Fibroblast of the aortic adventitia (primary cell): ENCODE measurements around the gene SEMA5B. TPM values are rescaled to one million over a fixed set of nuclear protein-coding genes. Genes with fewer than 3 reads are reported as not detected.

ENCODE experiments used
- DNase-seq: peaks from one replicate; pipeline ENCODE4 v3.0.0-alpha.2; 2010; ENCODE audit warnings: low read depth
- H3K4me3 ChIP-seq: 2 replicates; pipeline ENCODE4 v1.5.1; 2011; ENCODE audit warnings: low read depth, mild to moderate bottlenecking, control low read depth, low read length, moderate library complexity
- total RNA-seq: library from RNA; depleted of rRNA; stranded (reverse); fragments of >200 nt; gene quantifications from 2 replicates; pipeline ENCODE4 v1.2.3, GENCODE V29; 2012; ENCODE audit warnings: low replicate concordance
- TF ChIP-seq, protein P1 (sequence below): IDR thresholded peaks from 2 replicates; pipeline ENCODE4 v1.5.1; 2011; ENCODE audit warnings: mild to moderate bottlenecking, low read length, control low read depth, inconsistent platforms; ENCODE audit not compliant: insufficient read depth

Gene SEMA5B
- total RNA-seq, 1 donor: 0.18 TPM

DNA sequence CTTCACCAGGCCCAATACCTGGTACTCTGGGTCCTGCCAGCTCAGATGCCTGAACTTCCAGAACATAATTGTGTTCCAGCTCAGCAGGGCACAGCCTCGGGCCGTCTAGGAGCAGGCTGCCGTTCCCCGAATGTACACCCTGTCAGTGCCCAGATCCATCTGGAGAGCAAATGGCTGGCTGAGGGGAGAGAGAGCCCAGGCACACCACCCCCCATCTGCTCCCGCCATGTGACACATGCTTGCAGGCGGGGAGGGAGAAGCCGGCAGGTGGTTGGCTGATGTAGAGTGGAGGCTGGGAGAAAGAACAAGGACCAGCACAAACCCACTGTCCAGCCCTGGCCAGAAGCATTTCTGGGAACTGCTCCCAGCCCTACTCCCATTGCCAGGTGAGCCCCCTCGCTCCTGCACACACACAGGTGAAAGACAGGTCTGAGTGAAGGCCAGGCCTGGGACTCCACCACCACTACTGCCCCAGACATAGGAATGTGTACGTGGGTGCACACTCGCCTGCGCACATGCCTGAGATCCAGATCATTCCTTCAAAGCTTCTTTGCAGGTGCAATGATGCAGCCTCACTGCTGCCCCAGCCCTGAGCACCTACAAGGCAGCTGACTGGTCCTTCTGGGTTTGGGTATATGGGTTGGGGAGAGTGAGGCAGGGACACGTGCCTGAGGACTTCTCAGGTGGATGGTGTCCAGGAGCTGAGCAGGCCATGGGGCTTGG, 53.5 kb downstream of the SEMA5B start:
- H3K4me3 ChIP-seq: no peak overlapping the region
- no peak for DNase-seq
- TF ChIP-seq, protein P1, sequence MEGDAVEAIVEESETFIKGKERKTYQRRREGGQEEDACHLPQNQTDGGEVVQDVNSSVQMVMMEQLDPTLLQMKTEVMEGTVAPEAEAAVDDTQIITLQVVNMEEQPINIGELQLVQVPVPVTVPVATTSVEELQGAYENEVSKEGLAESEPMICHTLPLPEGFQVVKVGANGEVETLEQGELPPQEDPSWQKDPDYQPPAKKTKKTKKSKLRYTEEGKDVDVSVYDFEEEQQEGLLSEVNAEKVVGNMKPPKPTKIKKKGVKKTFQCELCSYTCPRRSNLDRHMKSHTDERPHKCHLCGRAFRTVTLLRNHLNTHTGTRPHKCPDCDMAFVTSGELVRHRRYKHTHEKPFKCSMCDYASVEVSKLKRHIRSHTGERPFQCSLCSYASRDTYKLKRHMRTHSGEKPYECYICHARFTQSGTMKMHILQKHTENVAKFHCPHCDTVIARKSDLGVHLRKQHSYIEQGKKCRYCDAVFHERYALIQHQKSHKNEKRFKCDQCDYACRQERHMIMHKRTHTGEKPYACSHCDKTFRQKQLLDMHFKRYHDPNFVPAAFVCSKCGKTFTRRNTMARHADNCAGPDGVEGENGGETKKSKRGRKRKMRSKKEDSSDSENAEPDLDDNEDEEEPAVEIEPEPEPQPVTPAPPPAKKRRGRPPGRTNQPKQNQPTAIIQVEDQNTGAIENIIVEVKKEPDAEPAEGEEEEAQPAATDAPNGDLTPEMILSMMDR: no peak

DNA sequence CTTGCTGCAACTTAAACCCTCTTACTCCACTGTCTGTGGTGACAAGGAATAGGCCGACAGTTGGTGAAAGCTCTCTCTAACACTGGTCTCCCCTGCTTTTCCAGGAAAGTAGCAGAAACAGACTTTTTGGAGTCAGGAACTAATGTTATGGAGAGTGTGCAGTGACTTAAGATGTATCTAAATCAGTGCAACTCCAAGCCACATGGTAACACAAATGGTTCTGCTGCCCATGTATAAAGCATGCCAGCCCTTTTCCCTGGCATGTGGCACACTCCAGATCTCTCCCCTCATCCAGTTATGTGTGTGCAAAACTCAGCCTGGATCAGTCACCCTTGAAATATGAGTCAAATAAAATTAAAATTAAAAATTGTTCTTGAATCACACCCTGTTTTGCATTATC, 55.4 kb downstream of the SEMA5B start:
- DNase-seq: no peak
- TF ChIP-seq, protein P1: no peak
- no peak overlapping the region for H3K4me3 ChIP-seq

DNA sequence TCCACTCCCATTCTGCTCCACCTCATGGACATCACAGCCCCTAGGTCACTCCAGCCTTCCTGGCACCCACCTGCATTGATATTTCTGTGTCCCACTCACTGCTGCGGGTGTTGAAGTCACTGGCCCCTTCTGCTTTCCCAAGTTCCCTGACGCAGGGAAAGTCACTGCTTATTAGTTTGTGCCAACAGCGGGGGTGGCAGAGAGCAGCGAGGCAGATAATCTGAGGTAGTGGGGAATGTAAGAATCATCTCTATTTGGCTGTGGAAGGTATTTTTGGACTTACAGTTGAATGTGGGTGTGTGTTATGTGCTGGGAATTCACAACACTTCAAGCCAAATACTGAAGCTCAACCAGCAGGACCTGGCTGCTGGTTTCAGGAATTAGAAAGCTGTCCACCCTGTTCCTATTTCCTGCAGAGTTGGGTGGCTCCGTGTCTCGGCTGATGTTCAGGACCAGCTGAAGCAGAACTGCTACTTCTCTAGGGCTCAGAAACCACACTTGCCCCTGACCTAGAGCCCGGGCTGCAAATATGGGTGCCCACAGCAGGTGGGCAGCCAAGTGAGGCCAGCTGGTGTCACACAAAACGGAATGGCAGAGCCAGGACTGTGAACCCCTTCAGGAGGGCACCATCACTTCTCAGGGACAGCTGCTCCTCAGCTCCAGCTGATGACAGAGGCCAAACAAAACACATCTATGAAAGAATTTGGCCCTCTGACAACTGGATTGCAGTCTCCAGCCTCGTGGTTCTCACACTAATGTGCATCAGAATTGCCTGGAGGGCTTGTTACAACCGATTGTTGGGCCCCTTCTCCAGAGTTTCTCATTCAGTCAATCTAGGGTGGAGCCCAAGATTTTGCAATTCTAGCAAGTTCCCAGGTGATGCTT, 57.7 kb downstream of the SEMA5B start:
- peak; percentile 87 for DNase-seq
- TF ChIP-seq, protein P1: no peak

DNA sequence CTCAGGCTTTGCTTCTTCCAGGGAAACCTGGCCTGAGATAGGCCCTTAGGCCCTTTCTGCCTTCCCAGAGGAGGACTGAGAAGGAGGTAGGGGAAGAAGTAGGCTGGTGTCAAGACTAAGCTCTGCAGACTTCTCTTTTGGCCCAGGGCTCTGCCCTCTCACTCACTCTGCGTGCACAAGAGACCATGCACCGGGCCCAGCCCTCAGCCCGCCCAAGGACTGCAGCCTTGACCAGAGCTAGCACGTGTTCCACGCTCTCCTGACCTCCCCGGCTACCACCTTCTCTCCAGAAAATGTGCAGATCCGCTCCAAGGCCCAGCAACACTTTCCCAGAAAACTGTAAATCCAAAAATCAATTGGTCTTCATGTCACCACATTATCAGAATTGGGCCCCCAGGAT, 59.8 kb downstream of the SEMA5B start:
- no peak overlapping the region for H3K4me3 ChIP-seq
- TF ChIP-seq, protein P1: no peak
- DNase-seq: no peak

More for the DNA sequence above, 57.7 kb downstream of the SEMA5B start:
- no peak overlapping the region for H3K4me3 ChIP-seq

DNA sequence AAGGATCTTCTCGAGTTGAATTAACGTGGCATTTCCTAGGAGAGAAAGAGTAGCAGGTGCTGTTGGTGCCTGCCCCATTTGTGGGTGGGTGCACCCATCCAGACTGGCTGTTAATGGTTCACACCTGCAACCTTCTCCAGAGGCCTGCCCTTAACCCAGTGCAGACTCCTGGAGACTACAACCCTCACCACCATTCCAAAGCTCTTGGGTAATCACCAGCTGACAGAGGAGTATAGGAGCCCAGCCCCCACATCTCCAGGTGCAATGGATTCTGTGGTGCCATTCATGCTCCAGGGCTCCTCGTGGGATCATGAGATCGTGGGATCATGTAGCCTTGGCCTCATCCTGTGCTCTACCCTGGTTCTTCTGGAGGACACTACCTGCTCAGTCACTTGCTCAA, 60.2 kb downstream of the SEMA5B start:
- DNase-seq: no peak
- H3K4me3 ChIP-seq: no peak overlapping the region
- TF ChIP-seq, protein P1: no peak

DNA sequence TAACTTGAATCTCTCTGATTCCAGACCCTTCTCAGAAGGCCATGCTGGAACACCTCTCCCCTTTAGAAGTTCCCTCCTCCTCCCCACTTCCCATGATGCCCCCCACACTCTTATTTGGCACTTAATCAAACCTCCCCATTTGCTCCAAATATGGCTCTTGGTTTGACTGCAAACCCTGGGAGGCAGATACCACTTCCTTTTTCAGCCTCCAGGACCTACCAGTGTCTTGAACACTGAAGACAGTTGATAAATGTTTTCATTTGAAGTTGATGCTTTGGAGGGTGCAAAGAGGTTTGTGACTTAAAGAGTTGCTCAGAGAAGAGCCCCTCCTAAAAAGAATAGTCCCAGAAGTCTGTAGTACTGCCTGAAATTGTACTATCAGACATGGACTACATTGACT, 61.5 kb downstream of the SEMA5B start:
- no peak overlapping the region for H3K4me3 ChIP-seq
- TF ChIP-seq, protein P1: no peak
- DNase-seq: no peak
